GM21390 (cell line): ENCODE measurements around the gene SLC2A9.
A peak's percentile ranks its signal among the peaks of the same experiment; 100 is the strongest.
"Not testable (repeated sequence)": the region's sequence is repeated elsewhere in the genome, so short reads cannot be mapped to it uniquely, and the experiment has no call there.

ENCODE experiments used
- ATAC-seq: cut with Tn5 transposase; IDR thresholded peaks from one replicate; pipeline ENCODE4 v1.9.1; 2021; ENCODE audit not compliant: unreplicated experiment

Gene SLC2A9

GRCh38 chr4:9847968-9848748 is 173.1 kb downstream of the SLC2A9 start:
- ATAC-seq, result no peak

- ATAC-seq, result no peak
Measured at GRCh38 chr4:9845791-9846493, 175.4 kb downstream of the SLC2A9 start.

- ATAC-seq, result no peak
Measured at GRCh38 chr4:9841072-9841471, 180.2 kb downstream of the SLC2A9 start.

GRCh38 chr4:9835430-9835829 is 185.9 kb downstream of the SLC2A9 start:
- ATAC-seq, result no peak

- no peak for ATAC-seq
Measured at GRCh38 chr4:9833421-9833820, 187.9 kb downstream of the SLC2A9 start.

- ATAC-seq, result no peak
Measured at GRCh38 chr4:9832640-9833039, 188.7 kb downstream of the SLC2A9 start.

- ATAC-seq, result no peak
Measured at GRCh38 chr4:9826551-9826950, 194.7 kb downstream of the SLC2A9 start.

GRCh38 chr4:9825049-9825448 is 196.2 kb downstream of the SLC2A9 start:
- ATAC-seq, result no peak

GRCh38 chr4:9820343-9820742 is 201.0 kb downstream of the SLC2A9 start:
- no peak for ATAC-seq

GRCh38 chr4:9816285-9816684 is 205.0 kb downstream of the SLC2A9 start:
- ATAC-seq, result no peak

GRCh38 chr4:9812501-9813340 is 208.6 kb downstream of the SLC2A9 start:
- peak; percentile 91 for ATAC-seq

- no peak for ATAC-seq
Measured at GRCh38 chr4:9811806-9812205, 209.5 kb downstream of the SLC2A9 start.

- no peak for ATAC-seq
Measured at GRCh38 chr4:9808077-9808476, 213.2 kb downstream of the SLC2A9 start.

- no peak for ATAC-seq
Measured at GRCh38 chr4:9804918-9805317, 216.4 kb downstream of the SLC2A9 start.

- ATAC-seq, result no peak
Measured at GRCh38 chr4:9800848-9801247, 220.4 kb downstream of the SLC2A9 start.

GRCh38 chr4:9796641-9797040 is 224.7 kb downstream of the SLC2A9 start:
- ATAC-seq, result not testable (repeated sequence)

GRCh38 chr4:9792381-9792780 is 228.9 kb downstream of the SLC2A9 start:
- ATAC-seq, result no peak

- ATAC-seq, result not testable (repeated sequence)
Measured at GRCh38 chr4:9785891-9786290, 235.4 kb downstream of the SLC2A9 start.

- no peak for ATAC-seq
Measured at GRCh38 chr4:9782136-9782436, 239.2 kb downstream of the SLC2A9 start.

- no peak for ATAC-seq
Measured at GRCh38 chr4:9781343-9782135, 239.8 kb downstream of the SLC2A9 start, which contains the start of gene DRD5. DRD5 (plus strand) TSS chr4:9781634; CDS start chr4:9782030, 396 bp downstream.
